Heart right ventricle (tissue), 16 donors: ENCODE measurements around the gene SMCR8. TPM values are rescaled to one million over a fixed set of nuclear protein-coding genes. Genes with fewer than 3 reads are reported as not detected.

Experiments used
- ATAC-seq, 8 donors: fragments of 200-7000 bp; cut with Tn5 transposase; one replicate each; pipeline ENCODE4 v1.9.1; 2020; ENCODE audit warnings: mild to moderate bottlenecking in 8 of 8, moderate library complexity in 8 of 8, moderate number of reproducible peaks in 1 of 8
- DNase-seq, 2 donors: peaks; one replicate each; pipeline ENCODE4 v3.0.0-alpha.2; 2020
- H3K27ac ChIP-seq, 10 donors: fragments of 200-600 bp; sonication (generic) in 2 of 10; one replicate each; pipeline versions ENCODE4 v1.5.0 to v1.8.0; 2020 to 2022; ENCODE audit warnings: mild to moderate bottlenecking in 3 of 10
- H3K27me3 ChIP-seq, 7 donors: fragments of 200-600 bp; one replicate each; pipeline ENCODE4 v1.8.0; 2021 to 2022; ENCODE audit warnings: mild to moderate bottlenecking in 2 of 7
- H3K36me3 ChIP-seq, 9 donors: fragments of 200-600 bp; sonication (generic) in 1 of 9; one replicate each; pipeline versions ENCODE4 v1.5.0 to v1.8.0; 2020 to 2022; ENCODE audit warnings: mild to moderate bottlenecking in 2 of 9
- H3K4me1 ChIP-seq, 9 donors: fragments of 200-600 bp; sonication (generic) in 1 of 9; one replicate each; pipeline versions ENCODE4 v1.5.0 to v1.8.0; 2020 to 2022; ENCODE audit warnings: mild to moderate bottlenecking in 4 of 9
- H3K4me3 ChIP-seq, 10 donors: fragments of 200-600 bp; sonication (generic) in 2 of 10; one replicate each; pipeline versions ENCODE4 v1.5.0 to v1.8.0; 2020 to 2022; ENCODE audit warnings: mild to moderate bottlenecking in 7 of 10, moderate library complexity in 2 of 10
- H3K9me3 ChIP-seq, 11 donors: fragments of 200-600 bp in 10 of 11; sonication (generic) in 2 of 11; one replicate each; pipeline versions ENCODE4 v1.5.0 to v1.8.0; 2013 to 2022; ENCODE audit warnings: mild to moderate bottlenecking in 2 of 11, control low read depth in 1 of 11, moderate library complexity in 1 of 11
- CTCF ChIP-seq, 9 donors: fragments of 200-600 bp; sonication (generic) in 2 of 9; IDR thresholded peaks; one replicate each; pipeline versions ENCODE4 v1.5.0 to v1.8.0; 2021 to 2022; ENCODE audit warnings: antibody characterized with exemption in 9 of 9, mild to moderate bottlenecking in 5 of 9, moderate library complexity in 1 of 9
- WGBS, 2 donors: extraction: QIAGEN DNeasy Blood & Tissue Kit; methylation state at CpG; one replicate each; pipeline ENCODE4 v1.1.7; 2013; ENCODE audit warnings: inconsistent platforms in 1 of 2; 5-methylcytosine and 5-hydroxymethylcytosine counted together
- intact Hi-C, 10 donors: fragments of 100-400 bp; cut with DNase I; formaldehyde crosslinking; loops; one replicate each; pipeline versions ENCODE4 v1.11.1 to v1.14.2; 2022
- polyA plus RNA-seq, 2 donors: library from polyadenylated mRNA; stranded (reverse); fragments of 200-250 nt; gene quantifications; one replicate each; pipeline ENCODE4 v1.2.3, GENCODE V29; 2013
- total RNA-seq, 10 donors: library from RNA; stranded (reverse); fragmentation: NEBNext Ultra II Directional in 3 of 10; extraction: Animal tissue kit (Norgen Biotek cat#: 25700) in 3 of 10; gene quantifications; one replicate each; pipeline versions ENCODE4 v1.2.1 to v1.2.4, GENCODE V29; 2021 to 2023
- donor health status: Arrhythmogenic right ventricular cardiomyopathy.
- donor health status: ischemic (EF 13 %, LVEDD 7.1; RV severe dilation, severe dysfunction).
- donor health status: healthy with polysubstance abuse.
- donor health status: DM: no; HTN: yes; CAD: no.
- donor health status: DM: no; HTN: no; CAD: no.
- donor health status: ischemic (EF 25% LVEDD 6.9; RV normal size, moderate dysfunction).
- donor health status: ischemic (EF 25% LVEDD 5.7; RV mildly dilated, moderate dysfunction).
- donor health status: healthy.
- donor health status: DM: yes; HTN: yes; CAD: no.
- donor health status: Ischemic cardiomyopathy.
- donor health status: ischemic (EF 35%, LVEDD 5.7; RV mildly dilated, moderate dysfunction).
- donor health status: nonischemic (EF 11% LVEDD 7.7; RV severe dilation, severe dysfunction).
- donor health status: DM: yes; HTN: yes; CAD: no.
- donor health status: PGD.
- donor health status: ischemic (EF 29% LVEDD 5.4; RV normal size, mild dysfunction).
- donor health status: nonischemic (EF 23%, LVEDD 6.1; RV moderate dilation, normal function).

Gene SMCR8
- total and polyA plus RNA-seq, 12 donors = 2.1 to 15.7 (median 11.6) TPM

DNA sequence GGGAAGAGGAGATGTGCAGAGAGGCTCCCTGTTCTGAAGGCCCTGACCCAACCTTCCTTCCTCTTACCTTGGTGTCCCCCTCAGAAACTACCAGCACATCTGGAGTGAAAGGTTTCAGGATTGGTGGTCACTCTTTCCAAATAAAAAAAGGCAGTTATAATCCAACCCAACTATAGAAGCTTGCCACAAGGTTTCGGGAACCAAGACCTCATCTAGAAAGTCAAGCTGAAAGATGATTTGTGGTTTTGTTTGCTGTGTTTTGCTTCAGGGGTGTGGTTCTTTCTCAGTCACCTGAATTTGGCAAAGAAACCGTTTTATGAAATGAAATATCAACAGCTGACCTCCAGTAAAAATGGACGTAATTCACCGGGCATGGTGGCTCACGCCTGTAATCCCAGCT lies 28.9 kb downstream of the SMCR8 start:
- intact Hi-C loops = no loop called here

GRCh38 chr17:18353541-18353940 lies 38.4 kb downstream of the SMCR8 start:
- ATAC-seq = no peak
- H3K27ac ChIP-seq = no peak overlapping the region
- peaks cover 0 to 10% (median 0%) of the 10 kb centered on the region in 9 donors for H3K4me1 ChIP-seq
- WGBS, 2 donors = 93 to 97% methylated on average over 6 of the region's 6 CpGs
- intact Hi-C loops = no loop called here
- no peak for TF ChIP-seq CTCF (IDR thresholded peaks at IDR 0.05)
- H3K36me3 ChIP-seq = peaks cover 0 to 68% (median 0%) of the 10 kb centered on the region in 9 donors
- H3K4me3 ChIP-seq = no peak overlapping the region
- no peaks in the 10 kb centered on the region for H3K27me3 ChIP-seq
- no peak for DNase-seq
- H3K9me3 ChIP-seq = no peaks in the 10 kb centered on the region

More for the DNA sequence above, 28.9 kb downstream of the SMCR8 start:
- no peaks in the 10 kb centered on the region for H3K9me3 ChIP-seq
- no peak overlapping the region for H3K27ac ChIP-seq
- no peaks in the 10 kb centered on the region for H3K4me1 ChIP-seq
- ATAC-seq (no peak), DNase-seq (no peak)
- WGBS, 2 donors = 93 to 95% methylated on average over 5 of the region's 5 CpGs
- peaks cover 0 to 97% (median 0%) of the 10 kb centered on the region in 9 donors for H3K36me3 ChIP-seq
- TF ChIP-seq CTCF (IDR thresholded peaks at IDR 0.05) = no peak
- H3K27me3 ChIP-seq = no peaks in the 10 kb centered on the region
- H3K4me3 ChIP-seq = no peak overlapping the region

DNA sequence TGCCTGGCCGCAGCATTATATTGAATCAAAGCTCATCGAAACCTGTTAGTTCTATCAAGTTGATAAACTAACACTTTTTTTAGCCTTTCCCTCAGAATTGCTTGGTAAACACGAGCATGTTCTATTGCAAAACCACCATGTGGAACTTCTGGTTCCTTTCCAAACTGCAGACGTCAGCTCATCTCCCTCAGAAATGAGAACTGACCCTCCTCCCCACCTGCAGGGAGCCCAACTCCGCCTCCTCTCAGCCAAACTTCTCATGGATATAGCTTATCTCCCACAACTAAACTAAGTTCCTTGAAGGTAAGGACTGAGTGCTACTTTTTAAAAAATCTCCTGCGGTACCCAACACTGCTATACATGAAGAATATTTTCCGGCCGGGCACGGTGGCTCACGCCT lies 41.5 kb downstream of the SMCR8 start:
- intact Hi-C loops = no loop called here
- peak in 1 of 2 donors; percentile 17 for DNase-seq
- H3K4me1 ChIP-seq = peaks cover 0 to 10% (median 0%) of the 10 kb centered on the region in 9 donors

GRCh38 chr17:18360518-18360917 lies 45.4 kb downstream of the SMCR8 start:
- Histone ChIP-seq H3K4me3 (no peak overlapping the region), H3K4me1 (peaks cover 0 to 32% (median 13%) of the 10 kb centered on the region in 9 donors), H3K27ac (no peak overlapping the region), H3K27me3 (no peaks in the 10 kb centered on the region), H3K9me3 (no peaks in the 10 kb centered on the region), H3K36me3 (peaks cover 0 to 22% (median 0%) of the 10 kb centered on the region in 9 donors)
- ATAC-seq = no peak
- intact Hi-C loops = no loop called here
- no peak for DNase-seq
- 89 to 95% methylated on average over 8 of the region's 8 CpGs for WGBS, 2 donors
- TF ChIP-seq CTCF (IDR thresholded peaks at IDR 0.05) = no peak

More for the DNA sequence above, 41.5 kb downstream of the SMCR8 start:
- WGBS, 2 donors = 89 to 94% methylated on average over 10 of the region's 10 CpGs
- Histone ChIP-seq H3K27ac (peak overlapping the region in 2 of 10 donors; percentile 37 to 57), H3K27me3 (no peaks in the 10 kb centered on the region), H3K9me3 (no peaks in the 10 kb centered on the region), H3K36me3 (peaks cover 0 to 51% (median 0%) of the 10 kb centered on the region in 9 donors), H3K4me3 (no peak overlapping the region)
- ATAC-seq = peak in 6 of 8 donors; percentile 38 to 75 (median 60)
- no peak for TF ChIP-seq CTCF (IDR thresholded peaks at IDR 0.05)
